Measurements from ENCODE around the gene JOSD2. TPM values are rescaled to one million over a fixed set of nuclear protein-coding genes. Genes with fewer than 3 reads are reported as not detected.
A peak's percentile ranks its signal among the peaks of the same experiment; 100 is the strongest.

JOSD2 gene
- total and polyA plus RNA-seq, 5 donors = 24.2 to 55.2 (median 40.3) TPM

DNA sequence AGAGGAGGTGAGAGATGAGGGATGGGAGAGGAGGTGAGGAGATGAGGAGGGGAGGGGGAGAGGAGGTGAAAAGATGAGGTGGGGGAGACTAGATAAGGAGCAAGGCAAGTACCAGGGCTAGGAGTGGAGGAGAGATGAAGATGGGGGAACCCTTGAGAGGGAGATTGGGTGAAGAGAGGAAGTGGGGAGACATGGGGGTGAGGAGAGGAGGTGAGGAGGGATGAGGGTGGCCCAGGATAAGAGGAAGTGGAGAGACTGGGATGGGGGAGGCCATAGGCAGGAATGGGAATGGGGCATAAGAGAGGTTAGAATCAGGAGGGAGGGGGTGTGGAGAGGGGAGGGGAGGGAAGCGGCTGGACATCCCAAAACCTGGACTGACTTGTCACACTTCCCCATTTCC lies 51.4 kb downstream of the JOSD2 start:
- Histone ChIP-seq H3K4me1 (ENCODE audit: control insufficient read depth, insufficient read depth, low read length) (no peaks in the 10 kb centered on the region), H3K4me3 (ENCODE audit: low read length) (no peak overlapping the region), H3K27ac (ENCODE audit: low read length) (no peak overlapping the region), H3K27me3 (ENCODE audit: control insufficient read depth, insufficient read depth) (no peaks in the 10 kb centered on the region), H3K9me3 (ENCODE audit: control insufficient read depth, low read length) (no peaks in the 10 kb centered on the region)
- ATAC-seq = no peak
- 61% methylated on average over 1 of the region's 1 CpG for WGBS
- no peak for DNase-seq
- intact Hi-C loops (cut with DNase I) = loop anchor here (5.0 to 10.0 kb wide), 3 partner anchors 92 to 102 kb away; partner anchors contain the start of gene NAPSA (in 3 of the 4)

GRCh38 chr19:50459067-50459456 lies 51.9 kb downstream of the JOSD2 start:
- ATAC-seq (no peak), DNase-seq (peak in 1 of 3 donors; percentile 42)
- intact Hi-C loops (cut with DNase I) = loop anchor here in 1 of 4 donors (10.0 kb wide), 1 partner anchor 94 kb away; the partner anchor contains the start of gene NAPSA
- Histone ChIP-seq H3K27ac (ENCODE audit: low read length) (no peak overlapping the region), H3K27me3 (ENCODE audit: control insufficient read depth, insufficient read depth) (no peaks in the 10 kb centered on the region), H3K4me1 (ENCODE audit: control insufficient read depth, insufficient read depth, low read length) (no peaks in the 10 kb centered on the region), H3K4me3 (ENCODE audit: low read length) (no peak overlapping the region), H3K9me3 (ENCODE audit: control insufficient read depth, low read length) (no peaks in the 10 kb centered on the region)
- WGBS = 63% methylated on average over 32 of the region's 32 CpGs

- intact Hi-C loops (cut with DNase I) = loop anchor here in 1 of 4 donors (10.0 kb wide), 1 partner anchor 94 kb away; the partner anchor contains the start of gene NAPSA
- WGBS = 42% methylated on average over 50 of the region's 50 CpGs
- Histone ChIP-seq H3K4me1 (ENCODE audit: control insufficient read depth, insufficient read depth, low read length) (no peaks in the 10 kb centered on the region), H3K27ac (ENCODE audit: low read length) (no peak overlapping the region), H3K27me3 (ENCODE audit: control insufficient read depth, insufficient read depth) (no peaks in the 10 kb centered on the region), H3K9me3 (ENCODE audit: control insufficient read depth, low read length) (no peaks in the 10 kb centered on the region), H3K4me3 (ENCODE audit: low read length) (no peak overlapping the region)
- DNase-seq = peak in 1 of 3 donors; percentile 47
- ATAC-seq = no peak
Observed at GRCh38 chr19:50458396-50459066, 52.5 kb downstream of the JOSD2 start.

GRCh38 chr19:50457300-50457699 lies 53.7 kb downstream of the JOSD2 start:
- ATAC-seq = no peak
- no peaks in the 10 kb centered on the region for H3K4me1 ChIP-seq (ENCODE audit: control insufficient read depth, insufficient read depth, low read length)

More at GRCh38 chr19:50457300-50457699, 53.7 kb downstream of the JOSD2 start:
- H3K4me3 ChIP-seq (ENCODE audit: low read length) = no peak overlapping the region
- 87% methylated on average over 5 of the region's 5 CpGs for WGBS
- H3K27ac ChIP-seq (ENCODE audit: low read length) = no peak overlapping the region
- DNase-seq = peak in 1 of 3 donors; percentile 37
- H3K9me3 ChIP-seq (ENCODE audit: control insufficient read depth, low read length) = no peaks in the 10 kb centered on the region
- intact Hi-C loops (cut with DNase I) = loop anchor here in 1 of 4 donors (10.0 kb wide), 1 partner anchor 92 kb away; the partner anchor contains the start of gene NAPSA
- no peaks in the 10 kb centered on the region for H3K27me3 ChIP-seq (ENCODE audit: control insufficient read depth, insufficient read depth)

Other genes starting within 250 kb of the JOSD2 start
- gene KCNC3, start 181.8 kb downstream of the JOSD2 start, total RNA-seq = 1 to 10 TPM; 3.0 to 6.1 (median 4.9) TPM
- 3.3 TPM for gene KCNC3, start 181.8 kb downstream of the JOSD2 start, polyA plus RNA-seq
- under 1 TPM in 3 of 4 donors, not detected in 1; 0.43 to 0.84 (median 0.56) TPM for gene NAPSA, start 145.6 kb downstream of the JOSD2 start, total RNA-seq
- 0.72 TPM for gene NAPSA, start 145.6 kb downstream of the JOSD2 start, polyA plus RNA-seq
- gene NR1H2, start 134.7 kb downstream of the JOSD2 start, total RNA-seq = 10 to 100 TPM; 68.3 to 74.5 (median 70.2) TPM
- gene NR1H2, start 134.7 kb downstream of the JOSD2 start, polyA plus RNA-seq = 80.9 TPM
- gene POLD1, start 126.8 kb downstream of the JOSD2 start, total RNA-seq = 10 to 100 TPM in 3 of 4 donors, 1 to 10 TPM in 1; 9.0 to 12.5 (median 11.6) TPM
- gene POLD1, start 126.8 kb downstream of the JOSD2 start, polyA plus RNA-seq = 8.7 TPM
- gene SPIB, start 92.3 kb downstream of the JOSD2 start, total RNA-seq = under 1 TPM in 2 of 4 donors, not detected in 2; 0.14 to 0.29 TPM
- gene SPIB, start 92.3 kb downstream of the JOSD2 start, polyA plus RNA-seq = 0.02 TPM
- not detected for gene MYBPC2, start 78.3 kb downstream of the JOSD2 start, total RNA-seq
- not detected for gene MYBPC2, start 78.3 kb downstream of the JOSD2 start, polyA plus RNA-seq
- gene EMC10, start 34.7 kb downstream of the JOSD2 start, total RNA-seq = 100 to 1,000 TPM in 3 of 4 donors, 10 to 100 TPM in 1; 98.5 to 118 (median 104) TPM
- gene EMC10, start 34.7 kb downstream of the JOSD2 start, polyA plus RNA-seq = 134 TPM
- 1 to 10 TPM in 3 of 4 donors, under 1 TPM in 1; 0.86 to 2.3 (median 1.9) TPM for gene GARIN5A, start 34.3 kb downstream of the JOSD2 start, total RNA-seq
- gene GARIN5A, start 34.3 kb downstream of the JOSD2 start, polyA plus RNA-seq = 3.0 TPM
- not detected for gene ASPDH, start 2.7 kb upstream of the JOSD2 start, total RNA-seq
- not detected for gene ASPDH, start 2.7 kb upstream of the JOSD2 start, polyA plus RNA-seq
- 1 to 10 TPM; 1.2 to 3.2 (median 2.0) TPM for gene LRRC4B, start 57.2 kb upstream of the JOSD2 start, total RNA-seq
- gene LRRC4B, start 57.2 kb upstream of the JOSD2 start, polyA plus RNA-seq = 1.6 TPM
- gene SYT3, start 128.7 kb upstream of the JOSD2 start, total RNA-seq = 1 to 10 TPM in 1 of 4 donors, under 1 TPM in 3; 0.43 to 1.0 (median 0.67) TPM
- 0.25 TPM for gene SYT3, start 128.7 kb upstream of the JOSD2 start, polyA plus RNA-seq
- 1 to 10 TPM in 2 of 4 donors, not detected in 2; 1.5 TPM for gene C19orf81, start 138.3 kb upstream of the JOSD2 start, total RNA-seq
- gene C19orf81, start 138.3 kb upstream of the JOSD2 start, polyA plus RNA-seq = 0.52 TPM
- 1 to 10 TPM in 1 of 4 donors, under 1 TPM in 3; 0.09 to 1.2 (median 0.44) TPM for gene SHANK1, start 208.6 kb upstream of the JOSD2 start, total RNA-seq
- gene SHANK1, start 208.6 kb upstream of the JOSD2 start, polyA plus RNA-seq = 1.9 TPM
- 10 to 100 TPM in 2 of 4 donors, 1 to 10 TPM in 2; 8.2 to 10.2 (median 10.0) TPM for gene CLEC11A, start 212.2 kb upstream of the JOSD2 start, total RNA-seq
- gene CLEC11A, start 212.2 kb upstream of the JOSD2 start, polyA plus RNA-seq = 5.5 TPM

All from right cardiac atrium (tissue), 5 donors.